IPS-20b (cell line): ENCODE measurements around the gene GJB2.

ENCODE experiments used
- H3K27ac ChIP-seq: one replicate; pipeline ENCODE4 v1.5.1; 2013; ENCODE audit warnings: low read length
- H3K27me3 ChIP-seq: 2 replicates; pipeline ENCODE4 v1.6.1; 2013; ENCODE audit warnings: mild to moderate bottlenecking, low read length, inconsistent platforms; ENCODE audit not compliant: insufficient read depth
- H3K36me3 ChIP-seq: 2 replicates; pipeline ENCODE4 v1.6.1; 2013; ENCODE audit warnings: low read depth, mild to moderate bottlenecking, inconsistent platforms, low read length, moderate library complexity; ENCODE audit not compliant: insufficient read depth
- H3K4me1 ChIP-seq: 2 replicates; pipeline ENCODE4 v1.6.1; 2013; ENCODE audit warnings: mild to moderate bottlenecking, control low read depth, inconsistent platforms, low read length, moderate library complexity; ENCODE audit not compliant: insufficient read depth
- H3K4me3 ChIP-seq: 2 replicates; pipeline ENCODE4 v1.5.1; 2013; ENCODE audit warnings: mild to moderate bottlenecking, low read length, inconsistent platforms
- H3K9ac ChIP-seq: 2 replicates; pipeline ENCODE4 v1.6.1; 2013; ENCODE audit warnings: low read depth, mild to moderate bottlenecking, inconsistent platforms, low read length, moderate library complexity
- H3K9me3 ChIP-seq: 2 replicates; pipeline ENCODE4 v1.6.1; 2013; ENCODE audit warnings: mild to moderate bottlenecking, low read depth, low read length, inconsistent platforms; ENCODE audit not compliant: insufficient read depth

The GJB2 gene

DNA sequence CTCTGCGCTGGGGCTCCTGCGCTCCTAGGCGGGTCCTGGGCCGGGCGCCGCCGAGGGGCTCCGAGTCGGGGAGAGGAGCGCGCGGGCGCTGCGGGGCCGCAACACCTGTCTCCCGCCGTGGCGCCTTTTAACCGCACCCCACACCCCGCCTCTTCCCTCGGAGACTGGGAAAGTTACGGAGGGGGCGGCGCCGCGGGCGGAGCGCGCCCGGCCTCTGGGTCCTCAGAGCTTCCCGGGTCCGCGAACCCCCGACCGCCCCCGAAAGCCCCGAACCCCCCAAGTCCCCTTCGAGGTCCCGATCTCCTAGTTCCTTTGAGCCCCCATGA is at the start of gene GJB2:
Gene GJB2 (minus strand): TSS at position 103 of the 326 bp plus-strand sequence. CDS start 3,357 bp downstream, outside the sequence.
- peaks cover 11% of the 10 kb centered on the region; the same call in 1 of the 2 replicates for H3K4me1 ChIP-seq
- H3K9ac ChIP-seq, result no peak within 1 kb of the TSS
- no peaks in the 10 kb centered on the region for H3K9me3 ChIP-seq
- H3K27ac ChIP-seq, result no peak within 1 kb of the TSS
- H3K4me3 ChIP-seq, result peak within 1 kb of the TSS; percentile 66
- H3K36me3 ChIP-seq, result no peaks in the 10 kb centered on the region
- peaks cover 91% of the 10 kb centered on the region for H3K27me3 ChIP-seq

DNA sequence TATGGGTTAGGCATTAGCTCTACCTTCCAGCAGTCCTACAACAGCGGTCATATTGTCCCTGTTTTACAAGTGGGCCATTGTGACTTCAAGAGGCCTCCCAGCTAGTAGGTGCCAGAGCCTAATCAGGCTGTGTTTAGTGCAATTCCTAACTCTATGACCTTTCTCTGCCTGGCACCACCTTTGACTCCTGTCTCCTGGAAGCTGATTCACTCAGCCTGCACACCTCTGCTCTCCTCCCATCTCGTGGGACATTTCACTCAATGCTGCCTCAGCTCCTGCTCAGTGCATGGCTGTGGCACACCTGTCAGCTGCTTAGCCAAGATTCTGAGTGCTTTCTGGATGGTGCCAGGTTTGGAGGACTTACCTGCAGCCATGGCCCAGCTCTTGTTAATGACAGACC is 48.9 kb upstream of the GJB2 start:
- Histone ChIP-seq H3K27me3 (peaks cover 6% of the 10 kb centered on the region; the same call in 1 of the 2 replicates), H3K9me3 (no peaks in the 10 kb centered on the region; the same call in 1 of the 2 replicates), H3K4me3 (no peak overlapping the region), H3K27ac (no peak overlapping the region), H3K4me1 (no peaks in the 10 kb centered on the region), H3K9ac (no peak overlapping the region), H3K36me3 (no peaks in the 10 kb centered on the region)

DNA sequence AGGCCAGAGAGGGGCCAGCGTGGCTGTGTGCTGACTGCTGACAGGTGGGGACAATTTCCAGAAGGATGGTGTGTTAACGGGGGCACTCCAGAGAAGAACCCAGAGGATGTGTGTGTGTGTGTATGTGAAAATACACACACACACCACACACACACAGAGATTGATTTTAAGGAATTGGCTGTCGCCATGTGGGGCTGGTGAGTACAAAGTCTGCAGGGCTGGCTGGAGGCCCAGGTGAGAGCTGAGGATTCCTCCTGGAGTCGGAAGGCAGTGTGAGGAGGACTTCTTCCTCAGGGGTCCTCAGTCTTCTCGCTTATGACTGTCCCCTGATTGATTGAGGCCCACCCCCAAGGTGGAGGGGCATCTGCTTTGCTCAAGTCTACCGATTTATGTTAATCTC is 47.0 kb upstream of the GJB2 start:
- H3K36me3 ChIP-seq, result no peaks in the 10 kb centered on the region
- H3K27me3 ChIP-seq, result peaks cover 23% of the 10 kb centered on the region
- no peak overlapping the region for H3K4me3 ChIP-seq
- no peak overlapping the region for H3K9ac ChIP-seq
- no peak overlapping the region for H3K27ac ChIP-seq
- no peaks in the 10 kb centered on the region for H3K4me1 ChIP-seq
- H3K9me3 ChIP-seq, result no peaks in the 10 kb centered on the region; the same call in 1 of the 2 replicates

GRCh38 chr13:20232556-20233277 is 40.0 kb upstream of the GJB2 start:
- Histone ChIP-seq H3K4me1 (no peaks in the 10 kb centered on the region; the same call in 1 of the 2 replicates), H3K9ac (no peak overlapping the region), H3K27me3 (peaks cover 78% of the 10 kb centered on the region), H3K27ac (no peak overlapping the region), H3K36me3 (no peaks in the 10 kb centered on the region), H3K9me3 (no peaks in the 10 kb centered on the region), H3K4me3 (peak overlapping the region; percentile 61; the same call in 1 of the 2 replicates)

DNA sequence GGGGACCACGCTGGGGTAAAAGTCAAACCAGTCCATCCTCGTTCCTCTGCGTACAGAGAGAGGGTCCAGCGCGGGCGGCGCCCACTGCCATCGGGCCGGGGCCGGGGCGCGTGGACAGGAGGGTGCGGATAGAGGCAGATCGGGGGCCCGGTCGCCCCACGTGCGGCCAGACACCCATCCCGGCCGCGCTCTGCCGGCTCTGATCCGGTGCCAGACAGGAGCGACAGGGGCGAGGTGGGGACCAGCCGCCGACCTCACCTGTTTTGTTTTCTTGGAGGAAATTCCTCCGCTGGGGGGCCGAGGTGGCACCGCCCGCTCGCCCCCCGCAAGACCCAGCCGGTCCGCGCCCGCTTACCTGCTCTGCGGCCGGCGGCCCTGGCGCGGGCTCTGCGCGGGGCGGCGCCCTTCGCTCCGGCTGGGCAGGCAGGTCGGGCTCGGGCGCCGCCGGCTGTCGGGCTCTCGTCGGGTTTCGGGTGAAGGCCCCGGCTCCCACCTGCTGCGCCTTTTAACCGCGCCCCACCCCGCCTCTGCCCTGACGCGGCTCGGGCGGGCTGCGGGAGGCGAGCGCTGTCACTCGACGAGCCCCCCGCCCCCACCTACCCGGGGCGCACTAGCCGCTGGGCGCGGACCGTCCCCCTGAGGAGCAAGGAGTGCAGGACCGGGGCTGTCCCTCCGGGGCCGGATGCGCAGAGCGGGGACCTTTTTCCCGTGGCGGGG is 39.3 kb upstream of the GJB2 start, which contains the start of gene GJB6:
Gene GJB6 (minus strand): TSS at position 481 of the 717 bp plus-strand sequence. CDS start 8,839 bp downstream, outside the sequence.
- peak within 1 kb of the TSS; percentile 61 for H3K4me3 ChIP-seq
- H3K27ac ChIP-seq, result no peak within 1 kb of the TSS
- no peaks in the 10 kb centered on the region; the same call in 1 of the 2 replicates for H3K4me1 ChIP-seq
- H3K36me3 ChIP-seq, result no peaks in the 10 kb centered on the region
- H3K27me3 ChIP-seq, result peaks cover 84% of the 10 kb centered on the region
- no peak within 1 kb of the TSS for H3K9ac ChIP-seq
- no peaks in the 10 kb centered on the region for H3K9me3 ChIP-seq

GRCh38 chr13:20230913-20231838 is 38.4 kb upstream of the GJB2 start:
- H3K4me3 ChIP-seq, result peak overlapping the region; percentile 61

DNA sequence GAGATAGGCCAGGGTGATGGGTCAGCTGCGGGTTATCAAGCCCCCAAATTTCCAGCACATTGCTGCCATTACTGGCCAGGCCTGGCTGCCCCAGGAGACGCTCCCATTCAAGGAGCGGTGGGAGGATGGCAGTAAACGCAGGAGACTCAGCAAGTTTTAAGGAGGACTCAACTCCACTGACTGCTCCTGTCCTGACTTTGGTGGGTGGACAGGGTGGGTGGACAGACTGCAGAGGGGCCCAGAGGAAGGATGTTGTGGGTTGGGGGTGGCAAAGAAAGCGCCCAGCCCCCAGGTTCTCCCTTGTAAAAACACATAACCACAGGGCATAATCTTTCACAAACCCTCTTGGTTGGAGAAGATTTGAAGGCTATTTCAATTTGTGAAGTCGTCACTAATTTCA is 35.0 kb upstream of the GJB2 start:
- no peaks in the 10 kb centered on the region for H3K36me3 ChIP-seq
- no peak overlapping the region for H3K4me3 ChIP-seq
- H3K27ac ChIP-seq, result no peak overlapping the region
- no peaks in the 10 kb centered on the region; the same call in 1 of the 2 replicates for H3K4me1 ChIP-seq
- peaks cover 48% of the 10 kb centered on the region for H3K27me3 ChIP-seq
- H3K9me3 ChIP-seq, result no peaks in the 10 kb centered on the region
- H3K9ac ChIP-seq, result no peak overlapping the region

More at GRCh38 chr13:20230913-20231838, 38.4 kb upstream of the GJB2 start:
- Histone ChIP-seq H3K27me3 (peaks cover 81% of the 10 kb centered on the region), H3K9me3 (no peaks in the 10 kb centered on the region), H3K9ac (no peak overlapping the region), H3K4me1 (no peaks in the 10 kb centered on the region; the same call in 1 of the 2 replicates), H3K36me3 (no peaks in the 10 kb centered on the region), H3K27ac (no peak overlapping the region)

- no peaks in the 10 kb centered on the region; the same call in 1 of the 2 replicates for H3K4me1 ChIP-seq
- peaks cover 43% of the 10 kb centered on the region for H3K27me3 ChIP-seq
- H3K36me3 ChIP-seq, result no peaks in the 10 kb centered on the region
- H3K9me3 ChIP-seq, result no peaks in the 10 kb centered on the region
- H3K27ac ChIP-seq, result no peak overlapping the region
- no peak overlapping the region for H3K9ac ChIP-seq
- no peak overlapping the region for H3K4me3 ChIP-seq
Observed at GRCh38 chr13:20227288-20227687, 34.5 kb upstream of the GJB2 start.

DNA sequence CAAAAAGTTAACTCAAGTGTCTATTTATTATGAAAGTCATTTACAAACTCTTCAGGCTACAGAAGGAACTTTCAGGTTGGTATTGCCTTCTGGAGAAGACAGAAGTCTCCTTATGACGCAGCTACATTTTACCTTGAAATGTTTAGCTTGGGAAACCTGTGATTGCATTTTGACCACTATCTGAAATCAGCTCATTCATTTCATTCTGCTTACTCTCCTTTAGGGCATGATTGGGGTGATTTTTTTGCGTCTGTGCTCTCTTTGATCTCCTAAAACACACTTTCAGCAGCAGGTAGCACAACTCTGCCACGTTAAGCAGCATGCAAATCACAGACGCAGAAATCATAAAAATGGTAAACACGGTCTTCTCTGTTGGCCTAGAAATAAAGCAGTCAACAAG is 29.8 kb upstream of the GJB2 start:
- H3K4me3 ChIP-seq, result no peak overlapping the region
- no peak overlapping the region for H3K27ac ChIP-seq
- H3K9ac ChIP-seq, result no peak overlapping the region
- H3K27me3 ChIP-seq, result peaks cover 4% of the 10 kb centered on the region
- H3K4me1 ChIP-seq, result no peaks in the 10 kb centered on the region
- no peaks in the 10 kb centered on the region for H3K36me3 ChIP-seq
- no peaks in the 10 kb centered on the region for H3K9me3 ChIP-seq

- Histone ChIP-seq H3K27me3 (no peaks in the 10 kb centered on the region; the same call in 1 of the 2 replicates), H3K4me1 (no peaks in the 10 kb centered on the region), H3K36me3 (no peaks in the 10 kb centered on the region), H3K27ac (no peak overlapping the region), H3K9ac (no peak overlapping the region), H3K4me3 (no peak overlapping the region), H3K9me3 (no peaks in the 10 kb centered on the region)
Observed at GRCh38 chr13:20221772-20222171, 29.0 kb upstream of the GJB2 start.

DNA sequence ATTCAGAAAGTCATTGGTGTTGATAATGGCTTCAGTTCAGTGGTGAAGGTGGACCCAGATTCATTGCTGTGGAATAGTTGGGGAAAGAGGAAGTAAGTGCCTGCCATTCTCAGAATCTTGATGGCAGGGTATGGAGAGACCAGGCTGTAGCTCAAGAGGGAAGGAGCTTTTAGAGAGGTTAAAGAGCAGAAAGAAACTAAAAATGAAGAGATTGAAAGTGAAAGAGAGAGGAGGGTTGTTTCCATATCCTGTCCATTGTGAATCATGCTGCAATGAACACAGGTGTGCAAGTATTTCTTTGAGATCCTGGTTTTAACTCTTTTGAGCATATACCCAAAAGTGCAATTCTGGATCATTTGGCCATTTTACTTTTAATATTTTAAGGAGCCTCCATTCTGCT is 26.8 kb upstream of the GJB2 start:
- Histone ChIP-seq H3K4me1 (no peaks in the 10 kb centered on the region), H3K4me3 (no peak overlapping the region), H3K9me3 (no peaks in the 10 kb centered on the region), H3K9ac (no peak overlapping the region), H3K36me3 (no peaks in the 10 kb centered on the region), H3K27ac (no peak overlapping the region), H3K27me3 (no peaks in the 10 kb centered on the region)
